Body of pancreas (tissue), 4 donors: ENCODE results near the gene CLCA2.

Experiments
- POLR2A ChIP-seq, 3 donors: fragments of 450-650 bp; IDR thresholded peaks; one replicate each; pipeline ENCODE4 v1.6.1; 2016; ENCODE audit warnings: antibody characterized with exemption in 3 of 3, mild to moderate bottlenecking in 2 of 3
- TF ChIP-seq, protein P1 (sequence below), 7 experiments: fragments of 450-650 bp in 4 of 7; fragments of 200-600 bp in 3 of 7; sonication (generic) in 3 of 7; IDR thresholded peaks; one replicate each; pipeline ENCODE4 v1.5.1; 2016 to 2019; ENCODE audit warnings: antibody characterized with exemption in 7 of 7

DNA sequence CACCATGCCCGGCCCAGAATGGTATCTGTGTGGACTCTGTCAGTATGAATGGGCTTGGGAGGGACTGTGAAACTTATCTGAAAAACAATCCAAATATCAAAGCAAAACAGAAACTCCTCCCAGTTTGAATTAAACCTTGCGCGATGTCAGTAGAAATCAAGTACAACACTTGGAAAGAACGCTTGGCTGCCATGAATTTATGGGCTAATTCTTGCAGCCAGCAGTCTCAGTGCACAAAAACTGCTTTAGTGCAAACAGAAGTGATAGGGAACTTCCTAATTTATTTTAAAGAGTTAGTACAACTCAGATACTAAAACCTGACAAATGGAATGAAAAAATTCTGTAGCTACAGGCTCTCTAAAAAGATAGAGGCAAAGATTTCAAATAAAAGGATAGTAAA lies 53.3 kb downstream of the CLCA2 start:
- TF ChIP-seq, protein P1, sequence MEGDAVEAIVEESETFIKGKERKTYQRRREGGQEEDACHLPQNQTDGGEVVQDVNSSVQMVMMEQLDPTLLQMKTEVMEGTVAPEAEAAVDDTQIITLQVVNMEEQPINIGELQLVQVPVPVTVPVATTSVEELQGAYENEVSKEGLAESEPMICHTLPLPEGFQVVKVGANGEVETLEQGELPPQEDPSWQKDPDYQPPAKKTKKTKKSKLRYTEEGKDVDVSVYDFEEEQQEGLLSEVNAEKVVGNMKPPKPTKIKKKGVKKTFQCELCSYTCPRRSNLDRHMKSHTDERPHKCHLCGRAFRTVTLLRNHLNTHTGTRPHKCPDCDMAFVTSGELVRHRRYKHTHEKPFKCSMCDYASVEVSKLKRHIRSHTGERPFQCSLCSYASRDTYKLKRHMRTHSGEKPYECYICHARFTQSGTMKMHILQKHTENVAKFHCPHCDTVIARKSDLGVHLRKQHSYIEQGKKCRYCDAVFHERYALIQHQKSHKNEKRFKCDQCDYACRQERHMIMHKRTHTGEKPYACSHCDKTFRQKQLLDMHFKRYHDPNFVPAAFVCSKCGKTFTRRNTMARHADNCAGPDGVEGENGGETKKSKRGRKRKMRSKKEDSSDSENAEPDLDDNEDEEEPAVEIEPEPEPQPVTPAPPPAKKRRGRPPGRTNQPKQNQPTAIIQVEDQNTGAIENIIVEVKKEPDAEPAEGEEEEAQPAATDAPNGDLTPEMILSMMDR (IDR thresholded peaks at IDR 0.05), result no peak
- no peak for TF ChIP-seq POLR2A (IDR thresholded peaks at IDR 0.05)
